T-helper 17 cell (primary cell): ENCODE results near the gene GRID1. TPM values are rescaled to one million over a fixed set of nuclear protein-coding genes. Genes with fewer than 3 reads are reported as not detected.

Experiments
- ATAC-seq: fragments of 150-1000 bp; cut with Tn5 transposase; 2 replicates; pipeline ENCODE4 v1.10.0; 2021; ENCODE audit warnings: mild to moderate bottlenecking, moderate library complexity
- DNase-seq, 3 donors: peaks; one replicate each; pipeline versions ENCODE4 v3.0.0 to v3.0.0-alpha.2; 2020 to 2021
- H3K9me3 ChIP-seq: one replicate; pipeline ENCODE4 v1.7.0; 2013; ENCODE audit warnings: low read length, mild to moderate bottlenecking; ENCODE audit not compliant: control insufficient read depth, poor library complexity, severe bottlenecking
- H3K27ac Mint-ChIP-seq: one replicate; pipeline ENCODE4 v1.8.0; 2022; ENCODE audit warnings: mild to moderate bottlenecking, moderate library complexity, mixed read lengths
- H3K27me3 Mint-ChIP-seq: one replicate; pipeline ENCODE4 v1.8.0; 2022; ENCODE audit warnings: mixed read lengths
- H3K36me3 Mint-ChIP-seq: one replicate; pipeline ENCODE4 v1.8.0; 2022; ENCODE audit warnings: low read depth, mixed read lengths
- H3K4me1 Mint-ChIP-seq: one replicate; pipeline ENCODE4 v1.8.0; 2022; ENCODE audit warnings: mild to moderate bottlenecking, mixed read lengths
- H3K4me3 Mint-ChIP-seq: one replicate; pipeline ENCODE4 v1.8.0; 2022; ENCODE audit warnings: mild to moderate bottlenecking, moderate library complexity, mixed read lengths
- total RNA-seq, 4 donors: library from RNA in 2 of 4; stranded (reverse) in 2 of 4; gene quantifications; one replicate each; pipeline ENCODE4 v1.2.3 and lab custom pipeline; 2022 to 2026

GRID1 gene
- total RNA-seq, 2 donors from 2014 or later, result not detected

DNA sequence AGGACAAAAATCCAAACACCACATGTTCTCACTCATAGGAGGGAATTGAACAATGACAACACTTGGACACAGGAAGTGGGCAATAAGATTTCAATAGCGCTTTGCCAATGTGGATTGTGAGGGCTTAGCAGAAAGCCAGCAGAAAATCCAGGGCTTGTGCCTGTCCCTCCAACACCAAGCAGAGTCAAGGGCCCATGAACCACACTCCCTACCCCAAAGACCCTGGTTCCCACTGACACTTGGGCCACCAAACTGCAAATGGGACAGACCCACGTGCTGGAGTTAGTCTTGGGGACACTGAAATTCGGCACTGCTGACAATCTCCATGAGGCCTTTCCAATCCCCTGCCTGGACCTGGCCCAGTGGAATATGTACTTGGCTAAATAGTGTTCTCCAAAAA lies 67.0 kb downstream of the GRID1 start:
- H3K9me3 ChIP-seq, result no peaks in the 10 kb centered on the region
- Mint-ChIP-seq H3K36me3 (no peaks in the 10 kb centered on the region), H3K4me1 (no peaks in the 10 kb centered on the region), H3K4me3 (no peak overlapping the region), H3K27me3 (peaks cover 38% of the 10 kb centered on the region), H3K27ac (no peak overlapping the region)
- no peak for ATAC-seq
- DNase-seq, result no peak

DNA sequence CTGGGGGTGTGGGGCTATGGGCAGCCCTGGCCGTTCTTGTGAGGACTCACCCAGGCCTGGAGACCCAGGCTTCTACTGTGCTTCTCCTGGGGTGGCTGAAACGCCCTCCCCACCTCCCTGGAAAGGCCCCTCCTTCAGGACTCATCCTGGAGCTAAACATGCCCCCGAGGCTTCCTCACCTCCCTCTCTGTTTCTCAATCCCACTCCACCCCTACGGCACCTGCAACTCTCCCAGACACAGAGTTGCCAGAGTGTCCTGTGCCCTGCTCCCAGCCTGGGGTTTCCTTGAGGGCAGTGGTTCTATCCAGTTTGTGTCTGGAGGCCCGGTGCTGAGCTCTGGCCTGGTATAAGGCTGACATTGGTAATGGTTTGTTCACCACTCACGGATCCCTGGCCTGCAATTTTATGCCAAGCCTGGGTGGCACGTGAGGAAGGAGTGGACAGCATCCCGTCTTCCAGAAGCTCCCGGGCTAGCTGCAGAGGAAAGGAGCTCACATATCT lies 68.0 kb downstream of the GRID1 start:
- no peak overlapping the region for H3K27ac Mint-ChIP-seq
- H3K27me3 Mint-ChIP-seq, result peaks cover 36% of the 10 kb centered on the region
- H3K4me1 Mint-ChIP-seq, result no peaks in the 10 kb centered on the region
- ATAC-seq (no peak), DNase-seq (no peak)
- no peak overlapping the region for H3K4me3 Mint-ChIP-seq
- no peaks in the 10 kb centered on the region for H3K36me3 Mint-ChIP-seq
- H3K9me3 ChIP-seq, result no peaks in the 10 kb centered on the region

DNA sequence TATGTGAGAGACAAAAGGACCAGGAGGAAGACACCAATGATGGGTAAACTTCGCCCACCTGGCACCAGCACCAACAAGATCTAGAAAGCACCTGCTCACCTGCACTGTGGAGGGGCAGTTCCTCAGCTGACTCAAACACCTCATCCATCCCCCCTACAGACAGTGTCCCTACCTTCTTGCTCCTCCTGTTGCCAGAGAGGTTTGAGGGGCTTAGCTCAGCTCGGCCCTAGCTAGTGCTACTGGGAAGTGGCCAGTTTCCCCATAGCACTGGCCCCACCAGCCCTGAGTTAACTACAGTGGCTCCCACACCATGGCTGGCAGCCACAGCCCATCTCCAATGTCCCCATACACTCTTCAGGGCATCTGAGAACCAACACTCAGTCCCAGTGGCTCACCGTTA lies 70.8 kb downstream of the GRID1 start:
- H3K27me3 Mint-ChIP-seq, result peaks cover 41% of the 10 kb centered on the region
- H3K36me3 Mint-ChIP-seq, result no peaks in the 10 kb centered on the region
- no peak overlapping the region for H3K27ac Mint-ChIP-seq
- DNase-seq (no peak), ATAC-seq (no peak)
- H3K4me3 Mint-ChIP-seq, result no peak overlapping the region
- H3K9me3 ChIP-seq, result no peaks in the 10 kb centered on the region
- H3K4me1 Mint-ChIP-seq, result no peaks in the 10 kb centered on the region

DNA sequence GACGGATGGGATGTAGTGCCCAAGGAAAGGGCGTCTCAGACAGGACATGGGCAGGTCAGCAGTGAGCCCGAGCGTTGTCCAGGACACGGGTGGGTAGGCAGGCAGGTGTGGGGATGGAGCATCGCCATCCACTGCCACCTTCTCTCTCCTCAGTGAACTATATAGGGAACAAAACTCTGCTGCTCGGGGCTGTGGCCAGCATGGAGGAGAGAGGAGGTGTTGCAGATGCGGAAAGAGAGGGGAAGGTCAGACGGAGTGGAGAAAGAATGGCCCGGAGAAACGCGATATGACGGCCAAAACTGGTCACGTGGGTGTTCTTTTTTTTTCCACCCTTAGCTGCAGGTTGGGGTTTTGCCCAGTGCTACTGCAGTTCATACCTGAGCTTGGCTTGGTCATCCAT lies 71.2 kb downstream of the GRID1 start:
- Mint-ChIP-seq H3K27me3 (peaks cover 37% of the 10 kb centered on the region), H3K4me1 (no peaks in the 10 kb centered on the region), H3K4me3 (no peak overlapping the region), H3K36me3 (no peaks in the 10 kb centered on the region), H3K27ac (no peak overlapping the region)
- DNase-seq (no peak), ATAC-seq (no peak)
- H3K9me3 ChIP-seq, result no peaks in the 10 kb centered on the region

DNA sequence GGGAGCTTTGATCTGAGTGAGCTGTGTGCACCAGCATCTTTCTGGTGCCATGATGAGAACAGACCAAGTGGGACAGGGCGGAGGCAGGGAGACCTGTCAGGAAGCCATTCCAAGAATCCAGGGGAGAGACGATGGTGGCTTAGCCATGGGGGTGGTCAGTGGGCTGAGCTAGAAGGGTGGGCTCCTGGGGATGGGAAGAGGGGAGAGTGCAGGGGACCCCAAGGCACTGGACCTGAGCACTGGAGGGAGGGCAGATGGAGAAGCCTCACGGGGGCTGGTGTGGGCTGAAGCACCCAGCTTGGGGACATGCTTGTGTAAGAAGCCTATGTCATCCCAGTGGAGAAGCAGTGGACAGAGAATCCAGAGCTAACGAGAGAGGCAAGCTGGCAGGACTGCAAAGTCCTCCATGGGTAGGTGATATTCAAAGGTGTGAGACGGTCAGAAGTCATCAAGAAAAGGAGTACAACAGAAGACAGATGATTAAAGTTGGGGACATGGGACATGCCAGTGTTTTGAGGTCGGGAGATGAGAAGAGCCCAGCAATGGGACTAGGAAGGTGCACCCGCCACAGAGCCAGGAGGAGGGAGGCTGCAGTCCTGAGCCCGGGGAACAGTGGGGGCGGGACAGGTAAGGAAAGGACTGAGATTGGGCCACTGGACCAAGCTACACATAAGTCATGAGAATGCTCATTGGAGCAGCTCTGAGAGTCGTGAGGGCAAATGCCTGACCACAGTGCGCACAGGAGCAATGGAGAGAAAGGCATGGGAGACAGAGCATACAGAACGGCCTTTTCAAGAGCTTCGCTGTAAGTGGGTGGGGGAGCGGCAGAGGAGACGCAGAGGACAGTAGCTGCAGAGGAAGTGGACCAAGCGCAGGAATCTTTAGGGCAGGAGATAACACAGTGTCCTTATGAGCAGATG lies 72.0 kb downstream of the GRID1 start:
- no peaks in the 10 kb centered on the region for H3K4me1 Mint-ChIP-seq
- H3K9me3 ChIP-seq, result no peaks in the 10 kb centered on the region
- H3K36me3 Mint-ChIP-seq, result no peaks in the 10 kb centered on the region
- no peak overlapping the region for H3K4me3 Mint-ChIP-seq
- no peak for ATAC-seq
- no peak for DNase-seq
- H3K27me3 Mint-ChIP-seq, result peaks cover 33% of the 10 kb centered on the region
- no peak overlapping the region for H3K27ac Mint-ChIP-seq

DNA sequence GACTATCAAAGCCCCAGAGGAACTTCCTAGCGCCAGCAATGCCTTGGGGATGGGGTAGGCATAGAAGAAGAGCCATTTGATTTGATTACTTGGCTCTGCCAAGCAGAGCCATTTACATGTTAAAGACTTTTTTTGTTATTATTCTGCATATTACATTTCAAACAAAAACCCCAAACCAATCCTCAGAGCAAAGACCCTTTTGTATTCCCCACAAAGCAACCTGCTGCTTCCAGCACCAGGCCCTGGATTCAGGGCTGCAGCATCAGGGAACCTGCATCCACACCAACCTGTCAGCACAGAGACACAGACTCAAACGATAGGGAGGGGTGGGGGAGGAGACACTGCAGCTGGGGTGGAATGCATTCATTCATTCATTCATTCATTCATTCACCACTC lies 73.2 kb downstream of the GRID1 start:
- no peaks in the 10 kb centered on the region for H3K9me3 ChIP-seq
- Mint-ChIP-seq H3K27me3 (peaks cover 35% of the 10 kb centered on the region), H3K4me1 (no peaks in the 10 kb centered on the region), H3K4me3 (no peak overlapping the region), H3K27ac (no peak overlapping the region), H3K36me3 (no peaks in the 10 kb centered on the region)
- no peak for ATAC-seq
- no peak for DNase-seq

DNA sequence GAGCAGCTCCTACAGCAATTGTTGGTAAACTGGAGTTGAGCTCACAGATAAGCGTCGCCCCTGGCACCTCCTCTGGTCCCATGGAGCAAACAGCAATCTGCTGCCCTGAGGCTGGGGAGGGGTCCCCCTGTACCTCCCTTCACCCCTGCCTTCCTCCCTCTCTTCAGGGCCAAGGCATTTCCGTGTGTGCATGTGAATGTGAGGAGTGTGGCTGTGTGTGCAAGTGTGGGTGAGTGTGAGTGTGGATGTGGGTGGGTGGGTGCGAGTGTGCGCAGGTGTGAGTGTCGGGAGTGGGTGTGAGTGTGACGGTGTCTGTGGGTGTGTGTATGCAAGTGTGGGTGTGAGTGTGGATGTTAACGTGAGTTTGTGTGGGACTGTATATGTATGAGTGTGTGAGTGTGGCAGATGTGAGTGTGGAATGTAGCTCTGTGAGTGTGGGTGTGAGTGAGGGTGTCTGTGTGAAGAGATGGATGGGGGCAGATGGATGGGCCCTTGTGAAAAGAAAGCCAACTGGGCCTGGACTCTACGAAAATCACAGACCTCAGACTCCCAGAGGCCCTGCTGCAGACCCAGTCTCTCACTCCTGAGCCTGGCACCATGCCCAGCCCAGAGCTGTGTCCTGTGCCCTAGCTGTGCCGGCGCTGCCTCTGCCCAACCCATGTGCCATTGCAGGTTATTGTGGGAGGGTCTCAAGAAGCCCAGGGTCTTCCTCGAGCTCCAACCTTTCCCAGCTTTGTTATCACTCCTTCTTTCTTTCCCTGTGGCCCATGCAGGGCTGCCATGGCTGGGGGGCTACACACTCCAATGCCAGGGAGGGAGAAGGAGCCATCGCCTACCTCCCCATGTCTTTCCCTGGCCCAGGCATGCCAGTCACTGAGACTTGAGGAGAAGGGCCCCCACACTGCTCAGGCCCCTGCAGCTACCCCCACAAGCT lies 73.9 kb downstream of the GRID1 start:
- Mint-ChIP-seq H3K4me3 (no peak overlapping the region), H3K4me1 (no peaks in the 10 kb centered on the region), H3K36me3 (no peaks in the 10 kb centered on the region), H3K27ac (no peak overlapping the region), H3K27me3 (peaks cover 35% of the 10 kb centered on the region)
- H3K9me3 ChIP-seq, result no peaks in the 10 kb centered on the region
- no peak for ATAC-seq
- no peak for DNase-seq

DNA sequence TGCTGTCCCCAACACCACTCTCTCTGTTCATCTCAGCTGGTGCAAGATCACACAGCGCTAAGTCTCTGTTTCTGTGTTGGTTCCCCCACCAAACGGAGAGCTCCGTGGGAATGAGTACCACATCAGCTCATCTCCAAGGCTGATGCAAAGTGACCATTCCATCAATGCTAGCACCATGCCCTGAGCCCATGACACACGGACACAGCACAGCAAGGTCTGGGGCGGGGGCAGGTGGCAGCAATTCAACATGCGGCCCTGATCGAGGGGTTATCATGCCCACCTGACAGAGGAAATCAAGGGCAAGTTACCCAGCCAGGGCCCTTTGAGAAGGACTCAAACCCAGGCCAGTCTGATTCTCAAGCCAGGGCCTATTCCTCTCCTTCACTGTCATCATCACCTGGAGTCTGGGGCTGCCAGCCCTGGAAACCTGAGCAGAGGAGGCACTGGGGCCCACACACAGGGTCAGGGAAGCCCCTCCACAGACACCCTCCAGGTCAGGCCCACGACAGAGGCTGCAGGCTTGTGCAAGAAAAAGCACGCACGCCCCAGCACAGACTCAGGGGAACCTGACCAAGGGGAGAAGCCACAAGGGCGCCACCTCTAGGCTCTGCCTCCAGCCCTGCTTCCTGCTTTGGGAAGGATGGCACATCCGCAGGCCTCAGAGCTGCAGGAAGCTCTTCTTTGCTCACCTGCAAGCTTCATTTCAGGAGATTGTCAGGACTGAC lies 74.8 kb downstream of the GRID1 start:
- H3K36me3 Mint-ChIP-seq, result no peaks in the 10 kb centered on the region
- DNase-seq, result no peak
- no peak overlapping the region for H3K27ac Mint-ChIP-seq

DNA sequence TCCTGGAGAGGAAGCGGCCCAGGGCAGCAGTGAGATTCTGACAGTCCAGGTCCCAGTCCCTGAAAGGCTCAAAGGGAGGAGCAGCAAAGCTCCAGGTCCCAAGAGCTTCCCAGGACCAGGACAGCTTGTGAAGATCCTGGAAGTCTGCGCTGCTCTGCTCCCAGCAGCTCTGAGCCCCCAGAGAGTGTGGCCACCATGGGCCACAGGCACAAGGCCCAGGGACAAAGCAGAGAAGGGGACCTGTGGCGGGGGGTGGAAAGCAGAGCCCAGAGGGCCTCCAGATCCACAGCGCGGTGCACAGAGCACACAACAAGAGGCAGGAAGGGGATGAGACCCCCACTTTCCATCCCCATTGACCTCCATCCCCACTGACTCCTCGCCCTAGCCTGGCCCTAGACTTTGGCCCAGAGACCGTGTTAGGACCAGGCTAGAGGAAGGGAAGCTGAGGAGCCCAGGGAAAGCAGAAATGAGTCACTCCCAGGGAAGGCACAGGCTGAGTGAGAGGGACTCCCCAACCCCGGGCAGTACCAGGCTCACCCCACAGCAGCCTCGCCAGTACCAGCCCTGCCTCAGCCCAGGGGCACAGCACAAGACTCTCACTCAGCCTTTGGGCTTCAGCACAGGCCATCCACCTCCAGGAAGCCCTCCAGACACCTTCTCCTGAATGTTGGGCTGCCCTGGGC lies 75.5 kb downstream of the GRID1 start:
- no peak for ATAC-seq
- no peaks in the 10 kb centered on the region for H3K9me3 ChIP-seq
- Mint-ChIP-seq H3K4me1 (no peaks in the 10 kb centered on the region), H3K27ac (no peak overlapping the region), H3K4me3 (no peak overlapping the region), H3K36me3 (no peaks in the 10 kb centered on the region), H3K27me3 (peaks cover 38% of the 10 kb centered on the region)
- no peak for DNase-seq

More for the DNA sequence above, 74.8 kb downstream of the GRID1 start:
- Mint-ChIP-seq H3K4me1 (no peaks in the 10 kb centered on the region), H3K27me3 (peaks cover 35% of the 10 kb centered on the region), H3K4me3 (no peak overlapping the region)
- no peaks in the 10 kb centered on the region for H3K9me3 ChIP-seq
- ATAC-seq, result no peak

DNA sequence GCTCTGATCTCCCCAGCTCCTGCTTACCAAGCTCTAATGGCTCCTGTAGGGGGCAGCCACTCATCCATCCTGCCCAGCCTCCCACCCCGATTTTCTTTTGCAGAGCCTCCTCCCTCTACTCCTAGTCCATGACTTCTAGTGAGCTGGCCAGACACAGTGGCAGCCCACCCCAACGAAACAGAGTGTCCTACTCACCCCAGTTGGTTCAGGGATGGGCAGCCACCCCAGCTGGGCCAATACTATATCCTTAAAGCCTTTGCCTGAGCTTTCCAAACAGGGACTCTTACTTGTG lies 77.1 kb downstream of the GRID1 start:
- no peak overlapping the region for H3K27ac Mint-ChIP-seq
- no peak for ATAC-seq
- H3K36me3 Mint-ChIP-seq, result no peaks in the 10 kb centered on the region
- no peak overlapping the region for H3K4me3 Mint-ChIP-seq
- H3K4me1 Mint-ChIP-seq, result no peaks in the 10 kb centered on the region
- peaks cover 38% of the 10 kb centered on the region for H3K27me3 Mint-ChIP-seq
- H3K9me3 ChIP-seq, result no peaks in the 10 kb centered on the region
- no peak for DNase-seq

DNA sequence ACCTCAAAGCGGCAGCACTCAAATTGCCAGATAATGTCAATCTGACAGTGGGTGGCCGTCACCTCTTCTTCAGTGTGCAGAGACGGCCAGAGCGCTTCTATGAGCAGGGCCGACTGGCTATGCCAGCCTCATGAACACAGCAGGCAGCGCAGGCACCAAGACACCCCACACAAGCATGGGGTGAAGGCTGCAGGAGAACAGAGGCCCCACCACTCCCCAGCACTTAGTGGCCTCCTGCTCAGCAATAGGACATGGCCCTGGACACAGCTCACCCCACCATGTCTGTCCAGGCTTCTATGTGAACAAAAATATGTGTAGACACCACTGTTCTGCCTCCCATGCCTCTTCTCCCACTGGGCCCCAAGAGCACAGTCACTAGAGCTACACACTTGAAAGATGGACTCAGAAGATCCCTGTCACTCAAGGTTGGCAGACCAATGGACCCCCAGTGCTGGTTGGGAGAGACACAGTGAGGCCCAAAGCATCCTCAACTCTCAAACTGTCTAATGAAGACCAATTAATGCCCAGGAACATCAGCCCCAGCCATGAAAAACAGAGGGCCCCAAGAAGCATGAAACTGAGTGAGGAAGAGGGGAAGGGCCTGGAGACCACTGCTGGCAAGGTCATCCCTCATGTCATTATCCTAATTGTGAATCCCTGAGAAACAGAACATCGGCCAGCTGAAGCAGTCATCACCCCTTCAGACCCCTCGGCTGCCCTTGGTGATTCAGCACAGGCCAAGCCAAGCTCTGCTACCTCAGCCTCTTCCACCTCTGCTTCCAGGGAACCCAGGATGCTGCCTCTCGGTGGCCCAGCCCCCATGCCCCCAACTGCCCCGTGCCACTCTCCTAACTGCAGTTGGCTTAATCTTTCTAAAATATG lies 77.7 kb downstream of the GRID1 start:
- no peaks in the 10 kb centered on the region for H3K9me3 ChIP-seq
- no peak overlapping the region for H3K4me3 Mint-ChIP-seq
- H3K27ac Mint-ChIP-seq, result no peak overlapping the region
- H3K27me3 Mint-ChIP-seq, result peaks cover 32% of the 10 kb centered on the region
- no peaks in the 10 kb centered on the region for H3K4me1 Mint-ChIP-seq
- no peak for DNase-seq
- no peak for ATAC-seq
- H3K36me3 Mint-ChIP-seq, result no peaks in the 10 kb centered on the region
